Measurements from ENCODE around the gene FAM72A. TPM values are rescaled to one million over a fixed set of nuclear protein-coding genes. Genes with fewer than 3 reads are reported as not detected.
"Not testable (repeated sequence)": the region's sequence is repeated elsewhere in the genome, so short reads cannot be mapped to it uniquely, and the experiment has no call there.

The FAM72A gene
- total RNA-seq, 1 experiment from 2014 or later = 23.0 TPM

DNA sequence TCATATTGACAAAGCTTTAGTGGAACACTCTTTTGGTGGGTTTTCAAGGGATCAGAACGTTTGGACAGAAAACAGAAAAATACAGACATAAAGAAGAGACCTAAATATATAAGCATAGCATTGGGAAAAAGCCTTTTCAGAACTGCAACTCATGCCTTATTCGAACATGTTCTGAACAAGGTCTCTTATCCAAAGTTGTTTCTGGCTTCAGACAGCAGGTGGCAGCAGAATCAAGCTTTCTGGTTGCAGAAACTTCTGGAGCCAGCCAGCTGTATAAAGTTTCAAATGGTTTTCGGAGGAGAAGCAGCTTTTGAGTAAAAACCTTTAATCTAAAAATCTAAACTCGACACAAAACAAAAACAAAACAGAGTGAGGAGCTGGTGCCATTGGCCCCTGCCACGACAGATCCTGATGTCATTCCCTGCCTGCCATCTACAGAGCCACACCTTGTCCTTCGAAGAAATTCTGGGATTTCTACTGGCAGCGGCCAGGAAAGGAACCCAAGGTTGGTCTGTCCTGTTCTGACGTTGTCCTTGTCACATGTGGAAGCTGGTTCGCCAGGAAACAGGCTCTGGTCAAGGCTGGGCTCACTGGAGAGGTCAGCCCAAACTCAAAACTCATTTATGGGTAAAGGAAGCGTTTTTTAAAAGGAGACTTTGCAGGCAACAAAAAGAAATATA, 35.1 kb downstream of the FAM72A start:
- H3K4me3 ChIP-seq (replicated peaks in 1 of 2; ENCODE audit: low read depth in 1 of 2, low read length in 2 of 2); H3K79me2 ChIP-seq (ENCODE audit: insufficient read depth, low read length); H3K27me3 ChIP-seq (ENCODE audit: insufficient read depth, low read length); DNase-seq (ENCODE audit: low read depth, low spot score); H3K9ac ChIP-seq (ENCODE audit: low read length); CTCF ChIA-PET; H3K27ac ChIP-seq (ENCODE audit: low read depth, low read length); BruUV-seq (replicated peaks); RAD21 ChIA-PET (ENCODE audit: low non-redundant PET in 1 of 2, low total read pairs in 2 of 2, uncharacterized antibody in 2 of 2, unreplicated experiment in 2 of 2); H4K20me1 ChIP-seq (ENCODE audit: insufficient read depth); H3K4me1 ChIP-seq (ENCODE audit: control insufficient read depth in 1 of 2, insufficient read depth in 2 of 2, low read length in 2 of 2); intact Hi-C loops (cut with micrococcal nuclease); H3K36me3 ChIP-seq (ENCODE audit: control insufficient read depth in 1 of 2, insufficient read depth in 2 of 2, low read length in 2 of 2); POLR2A ChIA-PET; H3K4me2 ChIP-seq (ENCODE audit: low read length); H3K9me2 ChIP-seq (ENCODE audit: insufficient read depth); H3K9me3 ChIP-seq (ENCODE audit: control insufficient read depth in 1 of 2, insufficient read depth in 1 of 2, low read depth in 1 of 2, low read length in 2 of 2); H2AFZ ChIP-seq (ENCODE audit: low read depth, low read length, poor library complexity, severe bottlenecking): not testable (repeated sequence)
- TF ChIP-seq, protein P1, sequence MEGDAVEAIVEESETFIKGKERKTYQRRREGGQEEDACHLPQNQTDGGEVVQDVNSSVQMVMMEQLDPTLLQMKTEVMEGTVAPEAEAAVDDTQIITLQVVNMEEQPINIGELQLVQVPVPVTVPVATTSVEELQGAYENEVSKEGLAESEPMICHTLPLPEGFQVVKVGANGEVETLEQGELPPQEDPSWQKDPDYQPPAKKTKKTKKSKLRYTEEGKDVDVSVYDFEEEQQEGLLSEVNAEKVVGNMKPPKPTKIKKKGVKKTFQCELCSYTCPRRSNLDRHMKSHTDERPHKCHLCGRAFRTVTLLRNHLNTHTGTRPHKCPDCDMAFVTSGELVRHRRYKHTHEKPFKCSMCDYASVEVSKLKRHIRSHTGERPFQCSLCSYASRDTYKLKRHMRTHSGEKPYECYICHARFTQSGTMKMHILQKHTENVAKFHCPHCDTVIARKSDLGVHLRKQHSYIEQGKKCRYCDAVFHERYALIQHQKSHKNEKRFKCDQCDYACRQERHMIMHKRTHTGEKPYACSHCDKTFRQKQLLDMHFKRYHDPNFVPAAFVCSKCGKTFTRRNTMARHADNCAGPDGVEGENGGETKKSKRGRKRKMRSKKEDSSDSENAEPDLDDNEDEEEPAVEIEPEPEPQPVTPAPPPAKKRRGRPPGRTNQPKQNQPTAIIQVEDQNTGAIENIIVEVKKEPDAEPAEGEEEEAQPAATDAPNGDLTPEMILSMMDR (IDR thresholded peaks at IDR 0.05 in 2 of 3, conservative IDR thresholded peaks at IDR 0.05 in 1 of 3; ENCODE audit: borderline replicate concordance in 1 of 3, insufficient read depth in 1 of 3, low read depth in 2 of 3, low read length in 2 of 3) = 0 out of 6 replicates have a peak, but pooled peaks of 1 of the 3 experiments have one; percentile 7
- ATAC-seq = peak; percentile 89

DNA sequence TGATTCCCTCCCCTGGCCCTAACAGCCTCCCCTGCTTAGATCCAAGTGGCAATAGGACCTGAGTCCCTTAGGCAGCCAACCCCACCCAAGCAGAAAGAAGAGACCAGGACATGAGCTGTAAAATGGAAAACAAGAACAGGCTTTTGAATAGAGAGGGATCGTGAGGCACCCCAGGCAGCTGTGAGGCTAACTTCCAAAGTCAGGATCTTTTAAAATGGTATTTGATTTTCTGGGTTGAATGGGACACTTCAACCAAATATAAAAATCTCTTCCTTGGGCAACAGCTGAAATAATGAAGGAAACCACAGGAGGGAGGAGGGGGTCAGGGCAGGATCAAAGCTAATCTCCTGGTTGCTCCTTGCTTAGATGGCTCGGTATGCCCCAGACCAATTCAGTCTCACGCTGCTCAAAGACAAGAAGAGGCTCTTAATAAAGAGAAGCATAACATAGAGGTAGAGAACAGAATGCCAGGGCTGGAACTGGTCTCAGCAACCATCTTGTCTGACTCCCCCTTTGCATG, 56.8 kb downstream of the FAM72A start:
- RAD21 ChIA-PET (ENCODE audit: low non-redundant PET in 1 of 2, low total read pairs in 2 of 2, uncharacterized antibody in 2 of 2, unreplicated experiment in 2 of 2) = no interaction called here
- DNase-seq (ENCODE audit: low read depth, low spot score) (no peak), ATAC-seq (no peak)
- Histone ChIP-seq H3K4me3 (replicated peaks in 1 of 2; ENCODE audit: low read depth in 1 of 2, low read length in 2 of 2) (no peak overlapping the region), H3K79me2 (ENCODE audit: insufficient read depth, low read length) (no peaks in the 10 kb centered on the region), H3K4me2 (ENCODE audit: low read length) (no peak overlapping the region), H3K27ac (ENCODE audit: low read depth, low read length) (no peak overlapping the region), H3K9me2 (ENCODE audit: insufficient read depth) (no peaks in the 10 kb centered on the region), H4K20me1 (ENCODE audit: insufficient read depth) (no peaks in the 10 kb centered on the region), H3K4me1 (ENCODE audit: control insufficient read depth in 1 of 2, insufficient read depth in 2 of 2, low read length in 2 of 2) (no peaks in the 10 kb centered on the region), H2AFZ (ENCODE audit: low read depth, low read length, poor library complexity, severe bottlenecking) (no peak overlapping the region), H3K9me3 (ENCODE audit: control insufficient read depth in 1 of 2, insufficient read depth in 1 of 2, low read depth in 1 of 2, low read length in 2 of 2) (no peaks in the 10 kb centered on the region), H3K27me3 (ENCODE audit: insufficient read depth, low read length) (peaks cover 12% of the 10 kb centered on the region; the same call in 1 of the 2 replicates), H3K9ac (ENCODE audit: low read length) (no peak overlapping the region), H3K36me3 (ENCODE audit: control insufficient read depth in 1 of 2, insufficient read depth in 2 of 2, low read length in 2 of 2) (no peaks in the 10 kb centered on the region)
- intact Hi-C loops (cut with micrococcal nuclease) = no loop called here
- no peak for TF ChIP-seq EGR1 (IDR thresholded peaks at IDR 0.05; ENCODE audit: low read depth)
- no peak for TF ChIP-seq EZH2 (IDR thresholded peaks at IDR 0.05)
- BruUV-seq (replicated peaks) = no TSS peak
- CTCF ChIA-PET = no interaction called here
- POLR2A ChIA-PET = no interaction called here
